Superior temporal gyrus (tissue), 1 donor: ENCODE data around the gene CAPN12.

Source experiments
- DNase-seq: peaks from one replicate; pipeline ENCODE4 v3.0.0-alpha.2; 2016; ENCODE audit errors: extremely low spot score

The CAPN12 gene

DNA sequence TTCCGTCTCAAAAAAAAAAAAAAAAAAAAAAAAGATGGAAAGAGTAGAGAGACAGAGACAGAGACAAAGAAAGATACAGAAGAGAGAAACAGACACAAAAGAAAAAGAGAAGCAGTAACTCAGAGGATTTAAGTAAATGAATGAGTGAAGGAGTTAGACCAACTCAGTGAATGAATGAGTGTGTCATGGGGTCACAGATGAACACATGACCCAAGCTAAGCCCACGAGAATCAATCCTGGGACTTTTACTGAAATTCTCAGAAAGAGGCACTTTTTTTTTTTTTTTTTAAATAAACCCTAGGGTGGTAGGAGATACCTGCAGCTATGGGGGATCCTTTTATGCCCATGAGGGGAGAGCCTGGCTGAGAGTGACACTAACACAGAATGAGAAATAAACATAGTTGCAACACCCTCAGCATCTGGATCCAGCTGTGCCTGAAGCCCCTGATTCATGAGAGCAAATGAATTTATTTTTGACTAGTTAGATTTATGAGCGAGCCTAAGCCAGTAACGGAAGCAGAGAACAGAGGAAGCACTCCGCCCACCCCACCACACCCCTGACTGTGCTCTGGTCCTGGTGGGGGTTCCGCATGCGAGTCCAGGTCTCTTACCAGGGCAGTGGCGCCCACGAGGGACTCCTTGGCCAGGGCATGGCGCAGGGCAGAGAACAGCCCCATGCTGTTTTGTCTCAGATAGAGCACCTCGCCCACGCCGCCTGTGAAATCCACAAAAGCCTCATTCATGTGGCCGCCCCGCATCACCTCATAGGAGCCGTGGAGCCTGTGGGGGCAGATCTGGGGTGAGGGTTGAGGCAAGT is 4.6 kb downstream of the CAPN12 start:
- DNase-seq: no peak

DNA sequence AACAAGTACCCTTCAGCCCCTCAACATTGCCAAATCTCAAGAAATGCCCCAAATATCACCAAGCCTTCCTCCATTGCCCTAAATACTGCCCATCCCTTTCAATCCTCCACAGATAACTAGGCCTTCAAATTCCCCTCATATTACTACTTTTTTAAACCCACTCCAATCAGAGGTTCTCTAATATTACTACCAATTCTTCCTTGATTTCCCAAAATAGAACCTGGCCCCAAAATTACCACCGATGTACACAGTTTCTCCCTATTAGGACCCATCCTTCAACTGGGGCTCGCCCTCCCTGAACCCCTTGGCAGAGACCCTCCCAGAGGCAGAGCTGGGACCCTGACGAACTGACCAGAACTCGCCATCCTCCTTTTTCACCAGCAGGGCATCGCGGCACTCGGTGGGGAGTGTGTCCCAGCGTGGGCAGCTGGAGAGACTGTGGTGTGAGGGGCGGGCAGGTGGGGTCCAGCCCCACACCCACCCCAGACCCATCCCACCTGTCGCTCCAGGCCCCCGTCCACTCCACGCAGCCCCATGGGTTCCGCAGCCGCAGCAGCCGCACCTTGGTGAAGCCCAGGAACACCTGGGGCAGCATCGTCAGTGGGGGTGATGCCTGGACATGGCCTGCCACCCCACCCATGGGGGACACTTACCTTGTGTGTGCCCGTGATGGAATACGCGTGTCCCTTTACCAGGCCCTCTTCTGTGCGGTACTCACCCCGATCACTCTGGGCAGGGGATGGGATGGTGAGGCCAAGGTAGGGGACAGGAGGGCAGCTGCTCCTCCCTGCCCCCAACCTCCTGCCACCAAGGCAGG is 6.1 kb downstream of the CAPN12 start:
- DNase-seq: no peak

DNA sequence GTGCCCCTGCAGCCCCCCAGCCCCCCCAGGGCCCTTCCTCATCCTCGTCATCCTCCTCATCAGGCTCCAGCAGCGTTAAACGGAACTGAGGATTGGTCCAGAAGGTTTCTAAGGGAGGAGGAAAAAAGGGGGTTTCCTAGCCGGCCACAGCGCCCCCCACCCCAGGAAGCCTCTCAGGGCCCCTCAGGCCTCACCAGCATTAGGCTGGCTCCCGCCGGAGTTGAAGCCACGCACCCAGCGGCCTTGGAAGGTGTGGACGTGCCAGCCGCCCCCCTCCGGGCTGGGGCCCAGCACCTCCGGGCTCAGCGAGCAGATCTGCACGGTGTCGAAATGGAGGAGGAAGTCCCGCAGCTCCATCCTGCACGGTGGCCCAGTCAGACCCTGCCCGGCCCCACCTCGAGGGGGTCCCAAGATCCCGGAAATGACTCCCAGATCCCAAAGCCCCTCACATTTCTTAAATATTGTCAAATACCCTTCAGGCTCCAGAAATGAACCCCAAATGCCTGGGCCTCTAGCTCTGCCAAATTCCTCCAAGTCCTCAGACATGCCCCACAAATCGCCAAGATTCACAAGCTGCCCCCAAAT is 6.9 kb downstream of the CAPN12 start:
- no peak for DNase-seq

DNA sequence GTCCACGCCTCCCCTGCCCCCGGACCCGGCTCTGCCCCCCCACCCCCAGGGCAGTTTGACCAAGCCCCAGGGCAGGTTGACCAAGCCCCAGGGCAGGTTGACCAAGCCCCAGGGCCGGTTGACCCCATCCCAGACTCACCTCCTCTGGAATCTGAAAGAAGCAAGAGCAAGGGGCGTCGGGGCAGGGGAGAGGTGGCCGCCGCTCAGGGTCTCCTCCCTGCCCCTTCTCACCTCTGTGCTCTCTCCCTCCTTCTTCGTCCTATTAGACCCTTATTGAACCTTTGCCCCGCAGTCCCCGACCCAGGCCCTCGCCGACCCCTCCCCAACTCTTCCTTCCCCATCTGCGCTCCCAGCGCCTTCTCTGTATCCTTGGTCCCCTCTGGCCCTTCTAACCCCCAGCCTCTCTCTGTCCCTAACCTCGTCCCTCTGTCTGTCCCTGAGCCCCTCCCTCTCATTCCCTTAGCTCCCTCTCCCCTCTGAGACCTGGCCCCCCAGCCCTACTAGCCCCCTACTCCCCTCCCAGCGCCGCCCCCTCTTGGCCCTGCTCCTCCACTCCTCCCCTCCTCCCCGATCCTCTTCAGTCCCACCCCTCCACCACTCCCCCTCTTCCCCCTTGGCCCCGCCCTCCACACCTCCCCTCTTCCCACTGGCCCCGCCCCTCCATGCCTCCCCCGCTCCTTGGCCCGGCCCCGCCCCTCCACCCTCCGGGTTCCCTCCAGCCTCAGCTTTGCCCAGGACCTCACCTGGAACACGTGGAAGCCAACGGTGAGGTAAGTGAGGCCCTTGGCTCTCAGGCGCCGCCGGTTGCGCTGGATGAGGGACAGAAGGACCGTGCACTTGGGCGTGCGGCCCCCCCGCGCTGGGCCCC is 7.6 kb downstream of the CAPN12 start:
- DNase-seq: no peak

DNA sequence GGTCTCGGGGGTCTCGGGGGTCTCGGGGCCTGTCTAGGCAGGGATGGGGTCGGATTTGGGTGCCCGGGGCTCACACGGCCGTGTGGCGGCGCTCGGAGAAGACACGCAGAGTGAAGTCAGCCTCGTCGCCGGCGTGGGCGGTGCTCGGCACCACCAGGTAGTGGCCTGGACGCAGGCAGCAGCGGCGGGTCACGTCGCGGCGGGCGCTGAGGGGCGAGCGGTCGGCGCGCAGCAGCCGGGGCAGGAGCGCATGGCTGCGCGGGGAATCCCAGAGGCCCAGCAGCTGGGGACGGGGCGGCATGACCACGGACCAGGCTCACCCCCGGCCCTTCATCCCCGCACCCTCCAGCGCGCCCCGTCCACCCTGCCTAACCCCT is 8.2 kb downstream of the CAPN12 start:
- DNase-seq: no peak

DNA sequence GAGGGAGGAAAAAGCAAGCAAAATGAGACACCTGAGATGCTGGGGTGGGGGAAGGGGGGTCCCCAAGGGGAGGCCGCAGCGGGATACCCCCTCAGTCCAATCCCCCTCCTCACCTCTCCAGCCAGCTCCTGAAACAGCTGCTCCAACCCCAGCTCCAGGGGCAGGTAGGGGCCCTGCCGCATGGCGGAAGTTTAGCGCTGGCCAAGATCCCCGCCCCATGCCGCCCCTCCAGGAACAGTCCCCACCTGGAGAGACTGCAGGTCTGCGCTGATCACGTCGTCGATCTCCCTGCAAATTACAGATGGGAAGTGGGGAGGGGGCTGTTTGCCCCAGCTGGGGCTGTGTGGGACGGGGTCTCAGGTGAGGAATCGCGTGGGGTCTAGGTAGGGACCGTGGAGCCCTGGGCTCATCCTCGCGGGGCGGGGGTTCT is 9.0 kb downstream of the CAPN12 start:
- DNase-seq: no peak

DNA sequence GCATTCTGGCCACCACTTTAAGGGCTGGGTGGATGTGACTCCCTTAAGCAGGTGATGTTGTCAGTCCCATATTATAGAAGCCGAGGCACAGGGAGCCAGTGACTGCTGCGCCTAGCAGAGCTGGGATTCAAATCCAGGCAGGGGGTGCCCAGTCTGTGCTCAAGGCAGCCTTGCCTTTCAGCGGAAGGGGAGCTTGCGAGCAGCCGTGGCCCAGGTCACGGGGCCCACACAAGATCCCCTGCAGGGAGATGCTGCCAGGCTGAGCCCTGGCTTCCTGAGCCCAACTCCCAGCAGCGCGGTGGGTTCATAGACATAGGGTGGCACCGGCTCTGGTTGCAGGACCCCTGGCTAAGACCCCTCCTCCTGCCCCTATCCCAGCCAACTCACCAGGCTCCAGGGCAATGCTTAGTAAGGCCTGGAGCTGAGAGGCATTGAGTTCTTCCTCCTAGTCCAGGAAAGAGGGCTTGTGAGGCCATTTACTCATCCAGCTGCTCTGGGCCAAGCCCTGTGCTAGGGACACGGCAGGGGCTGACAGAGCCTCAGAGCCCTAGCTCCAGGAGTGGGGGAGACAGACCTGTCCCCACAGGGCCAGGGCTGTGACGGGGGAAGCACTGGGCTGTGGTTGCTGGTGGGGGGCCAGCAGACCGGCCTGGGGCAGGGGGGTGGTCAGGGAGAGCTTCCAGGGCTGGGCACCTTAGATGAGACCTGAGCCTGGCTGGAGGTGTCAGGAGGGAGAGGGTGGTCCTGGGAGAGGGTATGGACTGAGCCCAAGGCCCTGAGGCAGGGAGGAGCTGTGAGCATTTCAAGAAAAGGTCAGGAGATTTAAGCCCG is 9.6 kb downstream of the CAPN12 start:
- DNase-seq: no peak

DNA sequence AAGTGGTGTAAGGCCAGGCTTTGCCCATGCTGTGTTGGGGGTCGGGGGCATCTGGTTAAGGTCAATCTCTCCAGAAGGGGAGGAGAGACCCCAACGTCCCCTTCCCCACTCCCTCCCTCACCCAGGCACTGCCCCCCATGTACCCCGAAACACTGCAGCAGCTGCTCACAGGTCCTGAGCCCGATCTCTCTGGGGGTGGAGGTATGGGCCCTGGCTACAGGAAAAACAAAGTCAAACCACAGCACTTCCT is 10.2 kb downstream of the CAPN12 start:
- no peak for DNase-seq

DNA sequence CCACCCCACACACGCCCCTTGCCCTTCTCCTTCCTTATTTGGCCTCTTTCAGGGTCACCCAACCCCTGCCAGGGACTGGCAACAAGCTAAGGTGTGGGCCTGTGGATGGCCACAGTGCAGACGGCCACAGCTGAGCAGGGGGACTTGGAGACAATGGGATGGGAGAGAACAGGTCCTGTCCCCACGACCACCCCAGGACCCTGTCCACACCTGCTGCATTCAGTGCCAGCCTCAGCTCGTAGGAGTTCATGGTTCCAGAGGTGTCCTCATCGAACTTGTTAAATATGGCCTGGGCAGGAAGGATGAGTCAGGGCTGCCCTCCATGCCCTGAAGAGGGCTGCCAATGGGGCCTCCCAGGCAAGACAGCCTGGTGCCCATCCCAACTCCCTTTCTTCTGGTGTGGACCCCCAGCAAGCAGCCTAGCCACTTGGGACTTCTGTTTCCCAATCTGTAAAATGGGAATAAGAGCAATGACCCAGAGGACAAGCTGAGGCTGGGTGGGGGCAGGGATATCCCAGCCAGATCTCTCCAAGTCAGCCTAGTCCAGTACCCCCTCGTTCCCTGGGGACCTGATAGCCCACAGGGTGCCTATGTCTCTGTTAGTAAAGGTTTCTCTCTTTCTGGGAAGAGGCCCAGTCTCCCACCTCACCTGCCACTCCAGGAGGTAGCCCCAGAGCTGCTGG is 10.6 kb downstream of the CAPN12 start:
- DNase-seq: no peak

DNA sequence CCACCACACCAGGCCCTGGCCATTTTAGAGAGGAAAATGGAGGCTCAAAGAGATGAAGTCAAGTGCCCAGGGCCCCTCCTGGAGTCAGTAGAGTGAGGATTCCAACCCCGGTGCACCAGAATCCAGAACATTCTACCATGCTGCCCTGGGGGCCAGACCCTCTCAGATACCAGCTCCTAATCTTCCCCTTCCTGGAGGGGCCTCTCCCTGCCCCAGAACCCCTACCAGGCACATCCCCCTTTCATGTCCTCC is 11.1 kb downstream of the CAPN12 start:
- DNase-seq: no peak

DNA sequence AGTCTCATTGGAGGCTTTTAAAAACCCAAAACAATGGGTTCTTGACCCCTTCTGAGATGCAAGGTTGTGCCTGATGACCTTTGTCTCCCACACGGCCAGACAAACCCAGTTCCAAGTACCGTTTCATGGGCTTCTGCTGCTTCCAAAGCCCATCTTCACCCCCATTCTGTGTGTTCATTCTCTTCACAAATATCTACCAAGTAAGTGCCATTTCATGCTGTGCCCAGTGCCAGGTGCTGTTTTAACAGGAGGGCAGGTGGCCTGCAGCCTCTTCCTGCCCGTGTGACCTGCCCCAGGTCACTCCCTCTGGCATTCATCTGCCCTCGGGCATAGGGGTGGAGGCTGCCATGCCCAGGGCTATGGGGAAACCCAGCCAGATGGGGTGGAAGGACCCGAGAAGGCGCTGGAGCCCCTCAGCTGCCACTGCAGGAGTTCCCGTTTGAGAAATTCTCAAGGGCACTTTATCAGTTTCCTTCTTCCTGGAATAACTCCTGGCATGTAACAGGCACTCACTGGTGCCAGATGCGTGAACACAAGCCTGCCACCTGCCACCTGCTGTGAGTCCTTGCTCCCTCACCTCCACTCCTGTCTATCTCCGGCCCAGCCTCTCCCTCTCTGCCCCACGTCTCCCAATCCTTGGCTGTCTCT is 12.5 kb downstream of the CAPN12 start:
- no peak for DNase-seq

DNA sequence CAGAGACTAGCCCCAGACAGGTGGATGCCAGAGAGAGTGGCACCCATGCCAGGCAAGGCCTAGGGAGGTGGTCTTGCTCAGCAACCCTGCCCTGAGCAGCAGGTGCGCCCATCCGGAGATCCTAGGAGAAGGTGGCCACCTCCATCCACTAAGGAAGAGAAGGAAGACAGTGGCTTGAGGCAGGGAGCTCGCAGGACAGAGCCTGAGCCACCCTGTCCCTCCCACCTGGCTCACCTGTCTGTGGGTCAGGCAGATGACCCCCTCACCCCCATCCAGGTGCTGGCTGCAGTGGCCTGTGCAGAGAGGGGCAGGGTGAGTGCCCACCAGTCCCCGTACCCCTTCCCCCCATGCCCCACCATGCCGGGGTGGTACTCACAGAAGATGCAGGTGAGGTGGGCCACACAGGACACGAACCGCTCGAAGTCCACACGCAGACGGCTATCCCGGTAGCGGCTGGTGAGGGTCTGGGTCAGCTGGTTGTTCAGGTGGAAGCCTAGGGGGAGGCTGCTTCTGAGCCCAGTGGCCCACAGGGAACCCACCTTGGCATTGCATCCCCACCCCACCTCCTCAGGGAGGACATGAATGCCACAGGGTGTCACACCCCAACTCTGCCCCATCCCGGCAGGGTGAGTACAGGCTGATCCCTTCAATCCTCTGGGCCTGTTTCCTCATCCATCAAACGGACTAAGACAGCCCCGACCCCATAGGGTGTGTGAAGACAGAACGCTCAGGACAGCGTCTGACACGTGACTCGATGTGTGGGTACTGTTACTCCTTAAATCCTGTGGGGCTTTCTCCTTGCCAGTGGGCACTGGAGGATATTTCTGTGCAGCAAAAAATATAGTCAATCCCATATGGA is 13.3 kb downstream of the CAPN12 start:
- DNase-seq: no peak

DNA sequence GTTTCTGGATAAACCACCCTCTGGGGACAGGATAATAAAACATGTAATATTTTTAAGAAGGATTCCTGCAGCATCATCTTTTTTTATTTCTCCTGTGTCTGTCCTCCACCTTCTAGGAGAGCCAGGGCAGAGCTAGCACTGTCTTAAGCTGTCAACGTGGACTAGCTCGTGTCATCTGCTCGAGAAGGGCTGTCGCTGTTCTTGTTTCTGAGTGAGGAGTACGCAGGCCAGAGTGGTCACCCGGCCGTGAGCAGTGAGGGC is 13.9 kb downstream of the CAPN12 start:
- no peak for DNase-seq

DNA sequence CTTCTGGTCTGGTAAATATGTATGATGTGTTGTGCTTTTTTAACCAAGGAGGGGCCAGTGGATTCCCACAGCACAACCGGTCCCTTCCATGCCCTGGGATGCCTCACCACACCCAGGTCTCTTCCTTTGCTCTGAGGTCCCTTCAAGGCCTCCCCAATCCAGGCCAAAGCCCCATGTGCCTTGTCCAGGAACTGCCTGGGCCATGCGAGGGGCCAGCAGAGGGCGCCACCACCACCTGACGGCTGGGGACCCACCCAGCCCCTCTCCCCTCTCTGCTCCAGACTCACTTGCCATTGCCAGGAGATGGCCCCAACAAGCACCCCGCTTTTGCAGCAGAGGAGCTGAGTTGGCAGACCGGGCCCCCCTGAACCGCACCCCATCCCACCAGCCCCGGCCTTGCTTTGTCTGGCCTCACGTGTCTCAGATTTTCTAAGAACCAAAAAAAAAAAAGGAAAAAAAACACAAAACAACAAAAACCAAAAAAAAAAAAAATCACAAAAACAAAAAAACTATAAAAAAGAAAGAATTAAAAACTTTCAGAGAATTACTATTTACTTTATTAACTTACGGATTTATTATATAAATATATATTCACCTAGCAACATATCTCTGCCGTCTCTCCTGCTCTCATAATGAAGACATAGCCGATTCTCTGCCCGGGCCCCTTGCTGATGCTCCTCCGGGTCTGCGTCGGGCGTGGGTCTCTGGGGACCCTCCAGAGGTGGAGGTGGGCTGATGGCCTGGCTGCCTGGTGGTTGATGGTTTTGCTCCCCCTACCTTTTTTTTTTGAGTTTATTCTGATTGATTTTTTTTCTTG is 14.4 kb downstream of the CAPN12 start:
- DNase-seq: no peak

DNA sequence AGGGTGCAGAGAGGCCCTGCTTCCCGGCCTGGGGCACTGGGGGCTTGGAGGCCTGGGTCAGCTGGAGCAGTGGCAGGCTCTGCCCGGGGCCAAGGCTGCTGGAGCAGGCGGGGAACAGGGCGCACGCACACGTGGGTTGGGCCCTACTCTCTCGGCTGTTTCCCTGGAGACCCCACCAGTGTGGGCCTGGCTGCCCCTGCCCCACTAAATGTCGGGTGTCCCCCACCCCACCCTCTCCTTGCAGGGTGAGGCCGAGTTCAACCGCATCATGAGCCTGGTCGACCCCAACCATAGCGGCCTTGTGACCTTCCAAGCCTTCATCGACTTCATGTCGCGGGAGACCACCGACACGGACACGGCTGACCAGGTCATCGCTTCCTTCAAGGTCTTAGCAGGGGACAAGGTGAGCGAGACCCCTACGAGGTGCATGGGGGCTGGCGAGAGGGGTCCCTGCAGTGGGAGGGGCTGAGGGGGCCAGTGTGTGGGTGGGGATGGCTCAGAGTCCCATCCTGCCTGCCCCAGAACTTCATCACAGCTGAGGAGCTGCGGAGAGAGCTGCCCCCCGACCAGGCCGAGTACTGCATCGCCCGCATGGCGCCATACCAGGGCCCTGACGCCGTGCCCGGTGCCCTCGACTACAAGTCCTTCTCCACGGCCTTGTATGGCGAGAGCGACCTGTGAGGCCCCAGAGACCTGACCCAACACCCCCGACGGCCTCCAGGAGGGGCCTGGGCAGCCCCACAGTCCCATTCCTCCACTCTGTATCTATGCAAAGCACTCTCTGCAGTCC is 15.3 kb downstream of the CAPN12 start:
- no peak for DNase-seq

DNA sequence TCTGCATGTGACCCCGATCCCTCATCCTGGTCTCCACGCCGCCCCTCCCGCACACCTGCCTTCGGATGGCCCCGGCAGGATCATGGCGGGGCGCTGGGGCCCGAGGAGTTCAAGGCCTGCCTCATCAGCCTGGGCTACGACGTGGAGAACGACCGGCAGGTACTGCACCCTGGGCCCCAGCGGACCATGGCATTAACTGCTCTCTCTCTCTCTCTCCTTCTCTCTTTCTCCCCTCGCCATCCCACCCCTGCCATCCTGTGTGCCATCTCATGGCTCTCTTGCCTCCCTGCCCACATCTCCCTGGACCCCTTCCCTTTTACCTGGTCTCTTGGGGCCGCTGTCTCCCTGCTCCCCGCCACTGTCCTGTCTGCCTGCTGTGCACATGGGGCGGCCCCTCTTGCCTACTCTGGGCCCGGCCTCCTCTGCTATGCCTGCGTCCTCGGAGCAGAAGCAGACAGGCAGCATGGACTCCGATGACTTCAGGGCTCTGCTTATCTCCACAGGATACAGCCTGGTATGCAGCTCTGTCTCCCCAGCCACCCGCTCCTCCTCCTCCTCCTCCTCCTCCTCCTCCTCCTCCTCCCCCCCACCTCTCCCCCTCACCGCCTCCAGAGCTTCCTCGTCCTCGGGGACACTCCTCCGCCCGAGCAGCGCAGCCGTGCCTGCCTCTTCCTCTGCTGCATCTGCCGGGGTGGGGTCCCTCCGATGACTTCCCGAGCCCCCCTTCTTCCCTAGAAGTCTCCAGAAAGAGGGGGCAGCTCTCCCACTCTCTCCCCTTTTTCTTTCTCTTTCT is 16.2 kb downstream of the CAPN12 start:
- no peak for DNase-seq

DNA sequence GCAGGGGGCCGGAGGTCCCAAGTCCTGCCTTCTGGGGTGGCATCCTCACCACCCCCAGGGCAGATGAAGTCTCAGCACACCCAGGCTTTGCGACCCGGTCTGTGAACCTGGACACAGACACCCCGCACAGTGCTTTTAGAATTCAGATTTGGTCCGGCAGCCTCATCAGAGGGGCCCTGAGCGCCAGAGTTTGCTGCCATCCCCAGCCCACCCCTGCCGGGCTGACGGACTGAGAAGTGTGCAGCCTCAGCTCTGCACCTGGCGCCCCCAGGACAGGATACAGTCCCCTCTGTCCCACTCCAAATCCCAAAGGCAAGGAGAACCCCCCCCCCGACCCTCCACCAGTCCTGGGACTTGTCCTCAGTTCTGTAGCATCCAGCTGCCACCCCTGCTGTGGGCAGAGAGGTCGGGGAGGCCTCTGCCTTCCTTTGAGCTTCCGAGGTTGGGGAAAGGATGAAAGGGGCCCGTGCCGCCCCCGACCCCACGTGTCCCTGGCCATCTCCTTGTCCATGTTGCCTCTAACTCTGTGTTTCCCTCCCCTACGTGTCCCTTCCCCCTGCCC is 16.9 kb downstream of the CAPN12 start:
- no peak for DNase-seq
